Measurements from ENCODE around the gene GADL1.

DNA sequence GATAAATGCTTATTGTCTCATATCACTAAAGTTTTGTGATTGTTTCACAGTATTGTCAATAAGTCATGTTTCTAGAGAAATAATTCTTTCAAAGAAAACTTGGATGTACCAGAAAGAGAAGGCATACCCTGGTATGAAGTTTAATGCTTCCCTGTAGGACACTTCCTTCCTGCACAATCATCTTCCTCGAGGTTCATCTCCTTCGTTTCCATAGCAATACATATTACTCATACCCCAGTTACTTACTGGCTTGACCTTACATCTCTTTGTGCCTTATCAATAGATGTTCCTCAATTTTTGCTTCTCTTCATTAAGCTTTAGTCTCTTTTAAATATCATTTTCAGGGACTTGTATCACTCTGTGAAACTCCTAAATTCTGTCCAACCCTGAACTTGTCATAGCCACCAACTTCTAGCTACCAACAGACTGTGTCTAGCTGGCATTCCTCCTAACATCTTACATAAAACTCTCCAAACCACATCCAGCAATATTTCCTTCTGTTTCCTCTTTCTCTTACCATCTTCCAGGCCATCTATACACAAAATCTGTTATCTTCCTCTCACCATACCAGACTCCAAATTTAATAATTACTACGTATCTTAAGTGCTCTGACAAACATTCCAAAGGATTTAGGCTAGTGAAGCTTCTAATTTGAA is 134.3 kb downstream of the GADL1 start:
- TF ChIP-seq CTCF (IDR thresholded peaks at IDR 0.05; ENCODE audit: low read length) (no peak), EZH2 (optimal IDR thresholded peaks at IDR 0.05; ENCODE audit: low read depth, low read length) (no peak), EZH2phosphoT487 (IDR thresholded peaks at IDR 0.05; ENCODE audit: low read length) (no peak)
